A549 (cell line): ENCODE results near the gene TJP1.

ENCODE experiments used
- BHLHE40 ChIP-seq: IDR thresholded peaks from 2 replicates; pipeline ENCODE4 v1.6.1; 2012; ENCODE audit warnings: low read depth, low read length, inconsistent platforms
- CHD2 ChIP-seq: fragments of 150-350 bp; IDR thresholded peaks from 2 replicates; pipeline ENCODE4 v1.6.1; 2014; ENCODE audit warnings: low read length; ENCODE audit not compliant: partially characterized antibody
- CHD4 ChIP-seq: fragments of 200-600 bp; sonication (generic); IDR thresholded peaks from 2 replicates; pipeline ENCODE4 v1.6.1; 2016; ENCODE audit warnings: antibody characterized with exemption, mild to moderate bottlenecking, borderline replicate concordance
- CTCF ChIP-seq: fragments of >200 bp; sonication (Bioruptor Twin); formaldehyde crosslinking; IDR thresholded peaks from 3 replicates; pipeline ENCODE4 v1.5.1; 2016
- EHMT2 ChIP-seq: fragments of 200-600 bp; sonication (generic); IDR thresholded peaks from 2 replicates; pipeline ENCODE4 v1.6.1; 2016; ENCODE audit warnings: antibody characterized with exemption, low read depth, mild to moderate bottlenecking, moderate library complexity
- EP300 ChIP-seq, 2 experiments: fragments of >200 bp; sonication (Bioruptor Twin); formaldehyde crosslinking; IDR thresholded peaks; 2 replicates in 1 of 2; 3 replicates in 1 of 2; pipeline ENCODE4 v1.6.1; 2016 to 2017
- HES2 ChIP-seq: fragments of >200 bp; sonication (Bioruptor Twin); formaldehyde crosslinking; IDR thresholded peaks from 2 replicates; pipeline ENCODE4 v1.6.1; 2016
- JUNB ChIP-seq: fragments of >200 bp; sonication (Bioruptor Twin); formaldehyde crosslinking; IDR thresholded peaks from 2 replicates; pipeline ENCODE4 v1.6.1; 2016
- POLR2A ChIP-seq: IDR thresholded peaks from 2 replicates; pipeline ENCODE4 v1.6.1; 2012; ENCODE audit warnings: mild to moderate bottlenecking, low read length
- RFX5 ChIP-seq: fragments of 450-650 bp; IDR thresholded peaks from 2 replicates; pipeline ENCODE4 v1.7.1; 2014; ENCODE audit warnings: antibody characterized with exemption, mild to moderate bottlenecking, moderate library complexity
- SMC3 ChIP-seq: fragments of >200 bp; sonication (Bioruptor Twin); formaldehyde crosslinking; IDR thresholded peaks from 3 replicates; pipeline ENCODE4 v1.6.1; 2018; ENCODE audit warnings: inconsistent platforms
- TF ChIP-seq, protein P1 (sequence below): fragments of 450-650 bp; IDR thresholded peaks from 2 replicates; pipeline ENCODE4 v1.6.1; 2014; ENCODE audit warnings: antibody characterized with exemption
- TF ChIP-seq, protein P2 (sequence below): IDR thresholded peaks from 2 replicates; pipeline ENCODE4 v1.6.1; 2012; ENCODE audit warnings: low read depth, borderline replicate concordance

GRCh38 chr15:29840926-29841325, 18.7 kb upstream of the TJP1 start:
- TF ChIP-seq JUNB, result no peak
- TF ChIP-seq POLR2A, result no peak
- TF ChIP-seq, protein P1, sequence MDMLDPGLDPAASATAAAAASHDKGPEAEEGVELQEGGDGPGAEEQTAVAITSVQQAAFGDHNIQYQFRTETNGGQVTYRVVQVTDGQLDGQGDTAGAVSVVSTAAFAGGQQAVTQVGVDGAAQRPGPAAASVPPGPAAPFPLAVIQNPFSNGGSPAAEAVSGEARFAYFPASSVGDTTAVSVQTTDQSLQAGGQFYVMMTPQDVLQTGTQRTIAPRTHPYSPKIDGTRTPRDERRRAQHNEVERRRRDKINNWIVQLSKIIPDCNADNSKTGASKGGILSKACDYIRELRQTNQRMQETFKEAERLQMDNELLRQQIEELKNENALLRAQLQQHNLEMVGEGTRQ, result no peak
- no peak for TF ChIP-seq EP300 (IDR thresholded peaks at IDR 0.05)
- no peak for TF ChIP-seq SMC3
- no peak for TF ChIP-seq CTCF
- no peak for TF ChIP-seq BHLHE40
- no peak for TF ChIP-seq RFX5
- no peak for TF ChIP-seq CHD2
- TF ChIP-seq CHD4, result no peak
- TF ChIP-seq EHMT2, result no peak
- TF ChIP-seq, protein P2, sequence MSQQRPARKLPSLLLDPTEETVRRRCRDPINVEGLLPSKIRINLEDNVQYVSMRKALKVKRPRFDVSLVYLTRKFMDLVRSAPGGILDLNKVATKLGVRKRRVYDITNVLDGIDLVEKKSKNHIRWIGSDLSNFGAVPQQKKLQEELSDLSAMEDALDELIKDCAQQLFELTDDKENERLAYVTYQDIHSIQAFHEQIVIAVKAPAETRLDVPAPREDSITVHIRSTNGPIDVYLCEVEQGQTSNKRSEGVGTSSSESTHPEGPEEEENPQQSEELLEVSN, result no peak
- no peak for TF ChIP-seq HES2
